ENCODE data around the gene RFX2. TPM values are rescaled to one million over a fixed set of nuclear protein-coding genes. Genes with fewer than 3 reads are reported as not detected.
A peak's percentile ranks its signal among the peaks of the same experiment; 100 is the strongest.
"Not testable (repeated sequence)": the region's sequence is repeated elsewhere in the genome, so short reads cannot be mapped to it uniquely, and the experiment has no call there.

Gene RFX2
- total and polyA plus RNA-seq, 4 experiments from 2014 or later = 3.6 to 6.7 (median 5.8) TPM

DNA sequence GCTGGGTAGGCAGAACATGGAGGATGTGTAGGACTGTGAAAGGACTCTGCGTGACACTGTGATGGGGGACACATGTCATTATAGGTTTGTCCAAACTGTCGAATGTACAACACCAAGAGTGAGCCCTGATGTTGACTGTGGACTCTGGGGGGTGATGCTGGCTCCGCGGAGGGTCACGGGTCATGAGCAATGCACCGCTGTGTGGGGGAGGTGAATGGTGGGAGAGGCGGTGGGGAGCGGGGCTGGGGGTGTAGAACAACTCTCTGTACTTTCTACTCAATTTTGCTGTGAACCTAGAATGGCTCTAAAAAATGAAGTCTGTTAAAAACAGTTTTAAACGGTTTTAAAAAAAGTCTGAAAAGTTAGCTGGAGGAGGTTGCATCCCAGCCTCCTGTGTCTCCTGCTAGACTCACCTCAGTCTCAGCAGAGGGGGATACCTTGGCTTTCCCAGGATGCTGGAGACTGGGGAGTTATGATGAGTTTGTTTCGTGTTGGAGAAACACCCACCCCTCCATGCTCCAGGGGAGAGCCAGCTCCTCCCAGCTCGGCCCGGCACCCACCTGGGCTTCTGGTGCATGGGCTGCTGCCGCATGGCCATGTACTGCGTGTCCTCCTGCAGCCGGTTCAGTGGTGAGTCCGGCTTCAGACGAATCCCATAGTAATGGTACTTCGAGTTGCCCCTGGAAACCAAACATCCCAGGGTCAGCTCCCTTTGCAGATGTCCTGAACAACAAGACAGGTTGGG, 97.7 kb downstream of the RFX2 start:
- no peaks in the 10 kb centered on the region for H3K9me3 ChIP-seq (ENCODE audit: control insufficient read depth in 1 of 2, low read length in 2 of 2)
- POLR2A ChIA-PET (ENCODE audit: partially characterized antibody) = no interaction called here
- H3K27me3 ChIP-seq (ENCODE audit: insufficient read depth, low read length) = no peaks in the 10 kb centered on the region
- no peak overlapping the region for H3K27ac ChIP-seq (ENCODE audit: low read depth, low read length)
- Mint-ChIP-seq H3K27me3 (no peaks in the 10 kb centered on the region), H3K4me1 (no peaks in the 10 kb centered on the region), H3K4me3 (no peak overlapping the region), H3K36me3 (peaks cover 2 to 5% of the 10 kb centered on the region in 2 donors), H3K27ac (peak overlapping the region in 1 of 7 donors; percentile 13), H3K9me3 (no peaks in the 10 kb centered on the region)
- DNase-seq = no peak
- no peaks in the 10 kb centered on the region for H3K36me3 ChIP-seq (ENCODE audit: insufficient read depth, low read length)
- CTCF ChIA-PET (ENCODE audit: partially characterized antibody) = interaction anchor here (1.2 to 1.8 kb wide), 3 partner anchors 10 to 208 kb away, joined by 3 to 6 read pairs (median 3); no protein-coding TSS in a partner anchor
- H3K4me3 ChIP-seq (ENCODE audit: low read length in 2 of 2) = no peak overlapping the region
- H3K4me1 ChIP-seq (ENCODE audit: insufficient read depth, low read length) = no peaks in the 10 kb centered on the region
- intact Hi-C loops (cut with micrococcal nuclease) = no loop called here

- no peaks in the 10 kb centered on the region for H3K9me3 ChIP-seq (ENCODE audit: control insufficient read depth in 1 of 2, low read length in 2 of 2)
- no peaks in the 10 kb centered on the region for H3K4me1 ChIP-seq (ENCODE audit: insufficient read depth, low read length)
- no peak overlapping the region for H3K27ac ChIP-seq (ENCODE audit: low read depth, low read length)
- Mint-ChIP-seq H3K27ac (no peak overlapping the region), H3K4me1 (no peaks in the 10 kb centered on the region), H3K9me3 (no peaks in the 10 kb centered on the region), H3K27me3 (no peaks in the 10 kb centered on the region), H3K36me3 (peaks cover 2 to 5% of the 10 kb centered on the region in 2 donors), H3K4me3 (no peak overlapping the region)
- intact Hi-C loops (cut with micrococcal nuclease) = no loop called here
- no peaks in the 10 kb centered on the region for H3K27me3 ChIP-seq (ENCODE audit: insufficient read depth, low read length)
- no peak overlapping the region for H3K4me3 ChIP-seq (ENCODE audit: low read length in 2 of 2)
- H3K36me3 ChIP-seq (ENCODE audit: insufficient read depth, low read length) = no peaks in the 10 kb centered on the region
- CTCF ChIA-PET (ENCODE audit: partially characterized antibody) = no interaction called here
- DNase-seq = no peak
- POLR2A ChIA-PET (ENCODE audit: partially characterized antibody) = no interaction called here
These were observed 98.5 kb downstream of the RFX2 start for GRCh38 chr19:6011794-6012193.

GRCh38 chr19:6011206-6011605, 99.1 kb downstream of the RFX2 start:
- Mint-ChIP-seq H3K9me3 (no peaks in the 10 kb centered on the region), H3K4me3 (no peak overlapping the region), H3K27ac (no peak overlapping the region), H3K27me3 (no peaks in the 10 kb centered on the region), H3K36me3 (peaks cover 2 to 5% of the 10 kb centered on the region in 2 donors), H3K4me1 (no peaks in the 10 kb centered on the region)
- POLR2A ChIA-PET (ENCODE audit: partially characterized antibody) = no interaction called here
- Histone ChIP-seq H3K27me3 (ENCODE audit: insufficient read depth, low read length) (no peaks in the 10 kb centered on the region), H3K27ac (ENCODE audit: low read depth, low read length) (no peak overlapping the region), H3K4me3 (ENCODE audit: low read length in 2 of 2) (no peak overlapping the region), H3K36me3 (ENCODE audit: insufficient read depth, low read length) (no peaks in the 10 kb centered on the region), H3K9me3 (ENCODE audit: control insufficient read depth in 1 of 2, low read length in 2 of 2) (no peaks in the 10 kb centered on the region), H3K4me1 (ENCODE audit: insufficient read depth, low read length) (no peaks in the 10 kb centered on the region)
- CTCF ChIA-PET (ENCODE audit: partially characterized antibody) = no interaction called here
- intact Hi-C loops (cut with micrococcal nuclease) = no loop called here
- DNase-seq = no peak

GRCh38 chr19:6010107-6010506, 100.2 kb downstream of the RFX2 start:
- H3K4me1 Mint-ChIP-seq = no peaks in the 10 kb centered on the region
- DNase-seq = no peak
- H3K9me3 ChIP-seq (ENCODE audit: control insufficient read depth in 1 of 2, low read length in 2 of 2) = no peaks in the 10 kb centered on the region
- no peaks in the 10 kb centered on the region for H3K9me3 Mint-ChIP-seq
- no peak overlapping the region for H3K4me3 ChIP-seq (ENCODE audit: low read length in 2 of 2)
- peaks cover 2 to 5% of the 10 kb centered on the region in 2 donors for H3K36me3 Mint-ChIP-seq
- H3K4me1 ChIP-seq (ENCODE audit: insufficient read depth, low read length) = no peaks in the 10 kb centered on the region
- H3K27me3 Mint-ChIP-seq = no peaks in the 10 kb centered on the region
- H3K36me3 ChIP-seq (ENCODE audit: insufficient read depth, low read length) = no peaks in the 10 kb centered on the region
- H3K27ac Mint-ChIP-seq = no peak overlapping the region
- intact Hi-C loops (cut with micrococcal nuclease) = no loop called here
- ChIA-PET CTCF (ENCODE audit: partially characterized antibody) (interaction anchor here (1.7 kb wide), 1 partner anchor 12 kb away, joined by 10 read pairs; no protein-coding TSS in a partner anchor), POLR2A (ENCODE audit: partially characterized antibody) (no interaction called here)
- no peak overlapping the region for H3K27ac ChIP-seq (ENCODE audit: low read depth, low read length)
- H3K27me3 ChIP-seq (ENCODE audit: insufficient read depth, low read length) = no peaks in the 10 kb centered on the region
- no peak overlapping the region for H3K4me3 Mint-ChIP-seq

DNA sequence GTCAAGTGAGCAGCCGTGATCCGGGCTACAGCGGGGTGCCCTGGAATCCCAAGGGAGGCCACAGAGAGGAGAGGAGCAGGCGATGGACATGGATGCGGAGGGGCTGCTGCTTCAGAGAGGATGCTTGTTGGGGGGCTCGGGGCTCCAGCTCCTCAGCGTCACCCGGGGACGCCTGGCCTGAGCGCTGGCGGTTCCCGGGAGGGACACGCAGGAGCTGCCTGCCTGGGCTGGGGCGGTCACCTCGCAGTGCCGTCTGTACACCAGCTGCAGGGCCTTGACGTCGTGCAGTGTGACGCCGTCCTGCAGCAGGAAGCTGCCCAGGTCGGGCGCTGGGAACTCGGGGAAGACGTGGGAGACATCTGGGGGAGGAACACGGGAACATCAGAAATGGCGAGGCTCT, 102.4 kb downstream of the RFX2 start:
- Histone ChIP-seq H3K27me3 (ENCODE audit: insufficient read depth, low read length) (no peaks in the 10 kb centered on the region), H3K4me3 (ENCODE audit: low read length in 2 of 2) (no peak overlapping the region), H3K4me1 (ENCODE audit: insufficient read depth, low read length) (no peaks in the 10 kb centered on the region), H3K9me3 (ENCODE audit: control insufficient read depth in 1 of 2, low read length in 2 of 2) (no peaks in the 10 kb centered on the region), H3K36me3 (ENCODE audit: insufficient read depth, low read length) (no peaks in the 10 kb centered on the region), H3K27ac (ENCODE audit: low read depth, low read length) (no peak overlapping the region)
- intact Hi-C loops (cut with micrococcal nuclease) = no loop called here
- peaks cover 2 to 9% of the 10 kb centered on the region in 2 donors for H3K36me3 Mint-ChIP-seq
- no peaks in the 10 kb centered on the region for H3K27me3 Mint-ChIP-seq
- no peaks in the 10 kb centered on the region for H3K9me3 Mint-ChIP-seq
- ChIA-PET POLR2A (ENCODE audit: partially characterized antibody) (no interaction called here), CTCF (ENCODE audit: partially characterized antibody) (no interaction called here)
- DNase-seq = no peak
- no peak overlapping the region for H3K27ac Mint-ChIP-seq
- H3K4me3 Mint-ChIP-seq = no peak overlapping the region
- no peaks in the 10 kb centered on the region for H3K4me1 Mint-ChIP-seq

DNA sequence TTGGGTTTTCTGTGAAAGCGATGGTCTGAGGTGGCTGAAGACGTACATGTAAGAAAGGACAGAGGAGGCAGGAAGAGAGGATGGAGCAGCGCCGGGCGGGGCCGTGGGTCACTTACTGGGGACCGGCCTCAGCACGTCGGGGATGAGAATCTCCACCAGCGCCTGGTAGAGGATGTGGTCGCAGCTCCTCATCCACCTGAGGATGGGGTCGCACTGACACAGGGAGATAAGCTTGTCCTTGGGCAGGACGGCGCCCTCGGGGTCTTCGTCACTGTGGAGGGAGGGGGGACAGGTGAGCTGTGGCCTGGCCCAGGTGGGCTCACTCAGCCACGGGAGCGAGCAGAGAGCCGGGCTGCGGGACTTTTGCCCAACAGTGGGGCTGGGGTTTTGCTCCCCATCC, 103.4 kb downstream of the RFX2 start:
- no peak overlapping the region for H3K27ac ChIP-seq (ENCODE audit: low read depth, low read length)
- no peaks in the 10 kb centered on the region for H3K36me3 ChIP-seq (ENCODE audit: insufficient read depth, low read length)
- no peaks in the 10 kb centered on the region for H3K9me3 Mint-ChIP-seq
- no peak overlapping the region for H3K4me3 Mint-ChIP-seq
- no peak overlapping the region for H3K4me3 ChIP-seq (ENCODE audit: low read length in 2 of 2)
- POLR2A ChIA-PET (ENCODE audit: partially characterized antibody) = no interaction called here
- no peak overlapping the region for H3K27ac Mint-ChIP-seq
- H3K4me1 ChIP-seq (ENCODE audit: insufficient read depth, low read length) = no peaks in the 10 kb centered on the region
- CTCF ChIA-PET (ENCODE audit: partially characterized antibody) = no interaction called here
- intact Hi-C loops (cut with micrococcal nuclease) = no loop called here
- peaks cover 4 to 9% of the 10 kb centered on the region in 2 donors for H3K36me3 Mint-ChIP-seq
- no peaks in the 10 kb centered on the region for H3K27me3 Mint-ChIP-seq
- no peaks in the 10 kb centered on the region for H3K9me3 ChIP-seq (ENCODE audit: control insufficient read depth in 1 of 2, low read length in 2 of 2)
- no peaks in the 10 kb centered on the region for H3K27me3 ChIP-seq (ENCODE audit: insufficient read depth, low read length)
- no peak for DNase-seq
- no peaks in the 10 kb centered on the region for H3K4me1 Mint-ChIP-seq

- peak overlapping the region in 1 of 7 donors; percentile 36 for H3K27ac Mint-ChIP-seq
- DNase-seq = not testable (repeated sequence)
These were observed 104.2 kb downstream of the RFX2 start for GRCh38 chr19:6006070-6006446.

More at GRCh38 chr19:6006070-6006446, 104.2 kb downstream of the RFX2 start:
- H3K4me3 ChIP-seq (ENCODE audit: low read length in 2 of 2); H3K4me1 Mint-ChIP-seq; H3K9me3 Mint-ChIP-seq; H3K4me1 ChIP-seq (ENCODE audit: insufficient read depth, low read length); H3K27me3 Mint-ChIP-seq; H3K27me3 ChIP-seq (ENCODE audit: insufficient read depth, low read length); H3K4me3 Mint-ChIP-seq; intact Hi-C loops (cut with micrococcal nuclease); H3K27ac ChIP-seq (ENCODE audit: low read depth, low read length); POLR2A ChIA-PET (ENCODE audit: partially characterized antibody); H3K36me3 ChIP-seq (ENCODE audit: insufficient read depth, low read length); H3K9me3 ChIP-seq (ENCODE audit: control insufficient read depth in 1 of 2, low read length in 2 of 2): not testable (repeated sequence)
- peaks cover 4 to 10% of the 10 kb centered on the region in 2 donors for H3K36me3 Mint-ChIP-seq
- CTCF ChIA-PET (ENCODE audit: partially characterized antibody) = interaction anchor here (1.0 kb wide), 1 partner anchor 38 kb away, joined by 3 read pairs; no protein-coding TSS in a partner anchor
